Activated CD4-positive, alpha-beta T cell treated with anti-CD3 and anti-CD28 coated beads, Interleukin-2, amount 50 U/mL, for 16 hours (primary cell): ENCODE measurements around the gene CNTFR.
A peak's percentile ranks its signal among the peaks of the same experiment; 100 is the strongest.
"Not testable (repeated sequence)": the region's sequence is repeated elsewhere in the genome, so short reads cannot be mapped to it uniquely, and the experiment has no call there.

Source experiments
- DNase-seq: peaks from one replicate; pipeline ENCODE4 v3.0.0-alpha.2; 2020

CNTFR gene

GRCh38 chr9:34589636-34590380 lies at the start of gene CNTFR:
CNTFR (minus strand) TSS chr9:34589724; CDS start chr9:34568981, 20,743 bp downstream.
- no peak for DNase-seq

- DNase-seq: not testable (repeated sequence)
These were observed 49.8 kb upstream of the CNTFR start for GRCh38 chr9:34639322-34639721.

GRCh38 chr9:34638138-34638445 lies 48.6 kb upstream of the CNTFR start:
- DNase-seq: no peak

- DNase-seq: peak; percentile 95
These were observed 48.0 kb upstream of the CNTFR start, which contains the start of gene SIGMAR1 for GRCh38 chr9:34637356-34638137. SIGMAR1 (minus strand) TSS chr9:34637787; CDS start chr9:34637697, 90 bp downstream.

GRCh38 chr9:34636791-34637355 lies 47.3 kb upstream of the CNTFR start:
- DNase-seq: peak; percentile 30

- no peak for DNase-seq
These were observed 46.0 kb upstream of the CNTFR start for GRCh38 chr9:34635556-34635955.

GRCh38 chr9:34634551-34635248 lies 45.2 kb upstream of the CNTFR start:
- no peak for DNase-seq

- DNase-seq: peak; percentile 78
These were observed 44.5 kb upstream of the CNTFR start for GRCh38 chr9:34633851-34634550.

GRCh38 chr9:34633166-34633565 lies 43.6 kb upstream of the CNTFR start:
- no peak for DNase-seq

- no peak for DNase-seq
These were observed 41.1 kb upstream of the CNTFR start for GRCh38 chr9:34630402-34631154.

GRCh38 chr9:34629491-34629808 lies 39.9 kb upstream of the CNTFR start:
- no peak for DNase-seq

- no peak for DNase-seq
These were observed 39.3 kb upstream of the CNTFR start, which contains the start of gene ARID3C for GRCh38 chr9:34628656-34629490. ARID3C (minus strand) TSS chr9:34629066; CDS start chr9:34628014, 1,052 bp downstream.

GRCh38 chr9:34627716-34628655 lies 38.5 kb upstream of the CNTFR start:
- no peak for DNase-seq

- no peak for DNase-seq
These were observed 35.6 kb upstream of the CNTFR start for GRCh38 chr9:34625186-34625486.

- no peak for DNase-seq
These were observed 35.1 kb upstream of the CNTFR start for GRCh38 chr9:34624475-34625185.

- DNase-seq: no peak
These were observed 34.1 kb upstream of the CNTFR start for GRCh38 chr9:34623374-34624235.

GRCh38 chr9:34620061-34620994 lies 30.8 kb upstream of the CNTFR start, which contains the start of gene DCTN3:
DCTN3 (minus strand) TSS chr9:34620495; CDS start chr9:34620464, 31 bp downstream.
- DNase-seq: peak; percentile 96
